Measurements from ENCODE around the gene STPG4.
"Not testable (repeated sequence)": the region's sequence is repeated elsewhere in the genome, so short reads cannot be mapped to it uniquely, and the experiment has no call there.

Gene STPG4

GRCh38 chr2:47155091-47155876 lies at the start of gene STPG4:
TSS of gene STPG4 (minus strand) at chr2:47155308. CDS start at chr2:47155251, 57 bp downstream.
- no peak for DNase-seq

- no peak for DNase-seq
Measured at GRCh38 chr2:47204691-47205090, 49.6 kb upstream of the STPG4 start.

- DNase-seq: no peak
Measured at GRCh38 chr2:47203995-47204394, 48.9 kb upstream of the STPG4 start.

GRCh38 chr2:47201224-47201623 lies 46.1 kb upstream of the STPG4 start:
- DNase-seq: no peak

GRCh38 chr2:47198985-47199451 lies 43.9 kb upstream of the STPG4 start:
- DNase-seq: no peak

- no peak for DNase-seq
Measured at GRCh38 chr2:47196499-47196898, 41.4 kb upstream of the STPG4 start.

- DNase-seq: no peak
Measured at GRCh38 chr2:47196046-47196445, 40.9 kb upstream of the STPG4 start.

GRCh38 chr2:47195148-47195547 lies 40.0 kb upstream of the STPG4 start:
- no peak for DNase-seq

- no peak for DNase-seq
Measured at GRCh38 chr2:47194410-47194809, 39.3 kb upstream of the STPG4 start.

GRCh38 chr2:47193607-47194006 lies 38.5 kb upstream of the STPG4 start:
- DNase-seq: no peak

GRCh38 chr2:47190188-47190881 lies 35.2 kb upstream of the STPG4 start:
- no peak for DNase-seq

- DNase-seq: no peak
Measured at GRCh38 chr2:47189635-47190034, 34.5 kb upstream of the STPG4 start.

- no peak for DNase-seq
Measured at GRCh38 chr2:47187069-47187468, 32.0 kb upstream of the STPG4 start.

- no peak for DNase-seq
Measured at GRCh38 chr2:47186351-47186750, 31.2 kb upstream of the STPG4 start.

GRCh38 chr2:47185098-47185497 lies 30.0 kb upstream of the STPG4 start:
- not testable (repeated sequence) for DNase-seq

- DNase-seq: no peak
Measured at GRCh38 chr2:47181176-47181575, 26.1 kb upstream of the STPG4 start.

GRCh38 chr2:47180531-47180930 lies 25.4 kb upstream of the STPG4 start:
- no peak for DNase-seq

GRCh38 chr2:47179388-47179787 lies 24.3 kb upstream of the STPG4 start:
- DNase-seq: no peak

- DNase-seq: no peak
Measured at GRCh38 chr2:47178341-47178740, 23.2 kb upstream of the STPG4 start.

- DNase-seq: no peak
Measured at GRCh38 chr2:47177043-47177565, 22.0 kb upstream of the STPG4 start.

- no peak for DNase-seq
Measured at GRCh38 chr2:47174733-47175361, 19.7 kb upstream of the STPG4 start.

GRCh38 chr2:47173986-47174732 lies 19.1 kb upstream of the STPG4 start:
- no peak for DNase-seq

Measured in activated T-cell treated with anti-CD3 and anti-CD28 coated beads, Interleukin-2, amount 50 U/mL, for 1 hour (primary cell).